B cell (primary cell): Measurements from ENCODE around the gene ZNF362. TPM values are rescaled to one million over a fixed set of nuclear protein-coding genes. Genes with fewer than 3 reads are reported as not detected.

ENCODE experiments used
- ATAC-seq: fragments of 200-7000 bp; cut with Tn5 transposase; one replicate; pipeline ENCODE4 v1.10.0; 2021; ENCODE audit warnings: low read depth, mild to moderate bottlenecking, moderate number of reproducible peaks, moderate library complexity
- CTCF ChIA-PET: fragments of 350-600 bp; sonication (Branson Sonifier 250); formaldehyde crosslinking; loops from one replicate; lab custom pipeline; 2021; ENCODE audit warnings: antibody characterized with exemption, inconsistent platforms; lab: Charles Lee
- POLR2A ChIA-PET: fragments of 350-600 bp; sonication (Branson Sonifier 250); formaldehyde crosslinking; loops from one replicate; lab custom pipeline; 2021; ENCODE audit warnings: antibody characterized with exemption; lab: Charles Lee
- DNase-seq: peaks from one replicate; pipeline ENCODE4 v3.0.0; 2013
- H2AFZ ChIP-seq: 2 replicates; pipeline ENCODE4 v1.6.1; 2012; ENCODE audit warnings: mild to moderate bottlenecking, low read depth, low read length; ENCODE audit not compliant: insufficient read depth, poor library complexity, severe bottlenecking
- H3K27ac ChIP-seq, 2 donors: 1 replicate in 1 of 2; 2 replicates in 1 of 2; pipeline ENCODE4 v1.5.1; 2012 to 2013; ENCODE audit warnings: low read length in 2 of 2, mild to moderate bottlenecking in 2 of 2, moderate library complexity in 1 of 2
- H3K27me3 ChIP-seq, 4 experiments: fragments of 200-600 bp in 1 of 4; sonication (generic) in 1 of 4; replicated peaks in 1 of 4; 1 replicate in 2 of 4; 2 replicates in 2 of 4; pipeline versions ENCODE4 v1.6.1 to v1.7.0; 2013 to 2016; ENCODE audit warnings: low read length in 3 of 4, mild to moderate bottlenecking in 2 of 4, mixed read lengths in 1 of 4, moderate library complexity in 1 of 4; ENCODE audit not compliant: insufficient read depth in 4 of 4, control insufficient read depth in 3 of 4; ENCODE audit errors: control extremely low read depth in 1 of 4
- H3K36me3 ChIP-seq, 2 experiments: replicated peaks in 1 of 2; 1 replicate in 1 of 2; 2 replicates in 1 of 2; pipeline versions ENCODE4 v1.6.1 to v1.7.1; 2013; ENCODE audit warnings: low read length in 1 of 2; ENCODE audit not compliant: insufficient read depth in 2 of 2, control insufficient read depth in 1 of 2; ENCODE audit errors: control extremely low read depth in 1 of 2, extremely low read depth in 1 of 2
- H3K4me1 ChIP-seq, 2 donors: fragments of 200-600 bp in 1 of 2; sonication (generic) in 1 of 2; 1 replicate in 1 of 2; 2 replicates in 1 of 2; pipeline versions ENCODE4 v1.5.1 to v1.6.1; 2013 to 2017; ENCODE audit warnings: low read length in 2 of 2; ENCODE audit not compliant: control insufficient read depth in 2 of 2, insufficient read depth in 2 of 2
- H3K4me2 ChIP-seq: replicated peaks from 2 replicates; pipeline ENCODE3; 2012; ENCODE audit warnings: mild to moderate bottlenecking, low read depth, low read length; ENCODE audit not compliant: poor library complexity, severe bottlenecking
- H3K4me3 ChIP-seq, 5 experiments: fragments of 200-600 bp in 1 of 5; sonication (generic) in 1 of 5; 1 replicate in 3 of 5; 2 replicates in 2 of 5; pipeline versions ENCODE4 v1.5.1 to v1.7.0; 2011 to 2016; ENCODE audit warnings: low read length in 4 of 5, mild to moderate bottlenecking in 4 of 5, low read depth in 2 of 5, control low read depth in 1 of 5, moderate library complexity in 1 of 5; ENCODE audit not compliant: insufficient read depth in 1 of 5; ENCODE audit errors: control extremely low read depth in 1 of 5, extremely low read depth in 1 of 5
- H3K79me2 ChIP-seq: fragments of 200-600 bp; sonication (generic); one replicate; pipeline ENCODE4 v1.6.0; 2016; ENCODE audit warnings: low read length; ENCODE audit not compliant: control insufficient read depth, insufficient read depth
- H3K9ac ChIP-seq: fragments of 200-600 bp; sonication (generic); 2 replicates; pipeline ENCODE4 v1.6.1; 2017; ENCODE audit warnings: mild to moderate bottlenecking, low read length, moderate library complexity
- H3K9me3 ChIP-seq, 3 donors: one replicate each; pipeline versions ENCODE4 v1.6.1 to v1.7.1; 2013; ENCODE audit warnings: low read length in 2 of 3; ENCODE audit not compliant: control insufficient read depth in 2 of 3, insufficient read depth in 1 of 3; ENCODE audit errors: control extremely low read depth in 1 of 3
- H4K20me1 ChIP-seq: 2 replicates; pipeline ENCODE4 v1.6.0; 2012; ENCODE audit warnings: mild to moderate bottlenecking, low read length; ENCODE audit not compliant: insufficient read depth, control insufficient read depth, poor library complexity, severe bottlenecking
- H3K27ac Mint-ChIP-seq: one replicate; pipeline ENCODE4 v1.8.0; 2021; ENCODE audit warnings: mixed read lengths
- H3K27me3 Mint-ChIP-seq: one replicate; pipeline ENCODE4 v1.8.0; 2021; ENCODE audit warnings: mixed read lengths
- H3K4me1 Mint-ChIP-seq: one replicate; pipeline ENCODE4 v1.8.0; 2021; ENCODE audit warnings: mixed read lengths
- H3K4me3 Mint-ChIP-seq: one replicate; pipeline ENCODE4 v1.8.0; 2021; ENCODE audit warnings: mixed read lengths
- H3K9me3 Mint-ChIP-seq: one replicate; pipeline ENCODE4 v1.8.0; 2022; ENCODE audit warnings: mixed read lengths; ENCODE audit not compliant: insufficient read depth
- EZH2 ChIP-seq: IDR thresholded peaks from 2 replicates; pipeline ENCODE4 v1.6.1; 2012; ENCODE audit warnings: borderline replicate concordance, low read depth, mild to moderate bottlenecking, moderate library complexity, low read length; ENCODE audit not compliant: insufficient read depth, poor library complexity, severe bottlenecking
- WGBS: methylation state at CpG from one replicate; pipeline ENCODE4 v1.1.5; 2013; ENCODE audit warnings: missing lambda C conversion rate; ENCODE audit not compliant: insufficient coverage; 5-methylcytosine and 5-hydroxymethylcytosine counted together
- intact Hi-C: fragments of 100-400 bp; cut with micrococcal nuclease; formaldehyde crosslinking; loops from one replicate; pipeline ENCODE4 v1.10.0; 2022
- polyA plus RNA-seq: library from polyadenylated mRNA; depleted of rRNA; stranded (reverse); fragments of >200 nt; gene quantifications from 2 replicates; pipeline ENCODE4 v1.2.3, GENCODE V29; 2012
- total RNA-seq, 2 donors: library from RNA; stranded (reverse); fragments of 120-200 nt in 1 of 2; gene quantifications; 1 replicate in 1 of 2; 2 replicates in 1 of 2; pipeline versions ENCODE4 v1.2.3 to v1.2.4, GENCODE V29; 2013 to 2022
- TF ChIP-seq, protein P1 (sequence below): fragments of 200-600 bp; IDR thresholded peaks from one replicate; pipeline ENCODE4 v1.8.0; 2022; ENCODE audit warnings: antibody characterized with exemption, mild to moderate bottlenecking

The ZNF362 gene
- total and polyA plus RNA-seq, 2 donors (not counting 1 experiment from before 2014, with no cell fraction given) = 14.0 to 20.4 TPM

- intact Hi-C loops = no loop called here
- CTCF ChIA-PET = no interaction called here
- no peak overlapping the region for H3K4me3 Mint-ChIP-seq
- no peak overlapping the region for H3K9ac ChIP-seq
- no CpG with 5 or more reads among the region's 3 CpGs for WGBS
- ATAC-seq (no peak), DNase-seq (no peak)
- H3K4me1 Mint-ChIP-seq = no peaks in the 10 kb centered on the region
- no peak overlapping the region for H2AFZ ChIP-seq
- H3K9me3 Mint-ChIP-seq = no peaks in the 10 kb centered on the region
- no peak overlapping the region for H3K27ac Mint-ChIP-seq
- no peaks in the 10 kb centered on the region for H3K36me3 ChIP-seq
- H3K9me3 ChIP-seq = no peaks in the 10 kb centered on the region
- H3K4me1 ChIP-seq = no peaks in the 10 kb centered on the region
- peaks cover 55% of the 10 kb centered on the region for H3K27me3 Mint-ChIP-seq
- no peaks in the 10 kb centered on the region for H4K20me1 ChIP-seq
- TF ChIP-seq, protein P1, sequence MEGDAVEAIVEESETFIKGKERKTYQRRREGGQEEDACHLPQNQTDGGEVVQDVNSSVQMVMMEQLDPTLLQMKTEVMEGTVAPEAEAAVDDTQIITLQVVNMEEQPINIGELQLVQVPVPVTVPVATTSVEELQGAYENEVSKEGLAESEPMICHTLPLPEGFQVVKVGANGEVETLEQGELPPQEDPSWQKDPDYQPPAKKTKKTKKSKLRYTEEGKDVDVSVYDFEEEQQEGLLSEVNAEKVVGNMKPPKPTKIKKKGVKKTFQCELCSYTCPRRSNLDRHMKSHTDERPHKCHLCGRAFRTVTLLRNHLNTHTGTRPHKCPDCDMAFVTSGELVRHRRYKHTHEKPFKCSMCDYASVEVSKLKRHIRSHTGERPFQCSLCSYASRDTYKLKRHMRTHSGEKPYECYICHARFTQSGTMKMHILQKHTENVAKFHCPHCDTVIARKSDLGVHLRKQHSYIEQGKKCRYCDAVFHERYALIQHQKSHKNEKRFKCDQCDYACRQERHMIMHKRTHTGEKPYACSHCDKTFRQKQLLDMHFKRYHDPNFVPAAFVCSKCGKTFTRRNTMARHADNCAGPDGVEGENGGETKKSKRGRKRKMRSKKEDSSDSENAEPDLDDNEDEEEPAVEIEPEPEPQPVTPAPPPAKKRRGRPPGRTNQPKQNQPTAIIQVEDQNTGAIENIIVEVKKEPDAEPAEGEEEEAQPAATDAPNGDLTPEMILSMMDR = no peak
- TF ChIP-seq EZH2 = no peak
- POLR2A ChIA-PET = no interaction called here
- no peak overlapping the region for H3K4me2 ChIP-seq
- no peak overlapping the region for H3K4me3 ChIP-seq
- H3K79me2 ChIP-seq = no peaks in the 10 kb centered on the region
- peaks cover 0 to 8% (median 2%) of the 10 kb centered on the region in 4 experiments for H3K27me3 ChIP-seq
- H3K27ac ChIP-seq = no peak overlapping the region
These were observed 44.3 kb upstream of the ZNF362 start for GRCh38 chr1:33211972-33212371.

DNA sequence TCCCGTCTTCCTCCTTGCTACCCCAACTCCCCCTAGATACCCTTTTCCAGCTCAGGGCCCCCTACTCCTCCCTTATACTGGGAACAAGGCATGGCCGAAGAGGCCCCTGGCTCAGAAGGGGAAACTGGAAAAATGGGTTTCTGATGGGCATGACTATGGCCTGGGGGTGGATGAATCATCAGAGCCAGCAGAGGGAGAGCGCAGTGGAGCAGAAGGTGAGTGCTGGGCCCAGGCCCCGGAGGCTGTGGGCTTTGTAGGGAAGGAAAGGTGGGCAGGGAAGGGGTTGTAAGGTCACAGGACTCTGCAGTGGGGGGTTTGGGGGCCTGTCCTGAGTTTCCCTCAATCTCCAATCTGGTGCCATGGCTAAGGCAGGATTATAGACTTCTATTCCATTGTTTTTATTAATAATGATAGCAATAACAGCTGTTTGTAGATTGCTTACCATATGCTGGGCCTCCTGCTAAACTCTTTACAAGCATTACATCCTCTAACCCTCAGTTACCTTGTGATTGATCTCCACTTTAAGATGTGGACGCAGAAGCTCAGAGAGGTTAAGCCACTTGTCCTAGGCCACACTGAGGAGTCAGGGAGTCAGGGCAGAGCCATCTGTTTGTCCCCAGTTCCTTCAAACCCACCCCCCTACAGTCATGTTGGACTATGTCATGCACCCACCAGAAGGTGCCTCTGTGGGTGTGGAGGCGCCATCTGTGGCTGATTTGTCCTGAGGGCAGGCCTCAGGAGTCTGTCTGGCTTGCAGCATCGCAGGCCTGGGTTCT is 36.2 kb upstream of the ZNF362 start:
- H3K4me2 ChIP-seq = no peak overlapping the region
- H3K4me3 Mint-ChIP-seq = no peak overlapping the region
- no peak overlapping the region for H3K27ac ChIP-seq
- H3K27ac Mint-ChIP-seq = no peak overlapping the region
- DNase-seq = no peak
- no peak overlapping the region for H3K9ac ChIP-seq
- peaks cover 0 to 3% (median 0%) of the 10 kb centered on the region in 4 experiments for H3K27me3 ChIP-seq
- H3K4me1 ChIP-seq = peaks cover 4 to 6% of the 10 kb centered on the region in 2 donors
- intact Hi-C loops = no loop called here
- H3K9me3 ChIP-seq = peaks cover 1 to 5% (median 5%) of the 10 kb centered on the region in 3 donors
- no peaks in the 10 kb centered on the region for H3K79me2 ChIP-seq
- no peak for ATAC-seq
- ChIA-PET CTCF (interaction anchor here (1.0 kb wide), 1 partner anchor 9 kb away, joined by 3 read pairs; no protein-coding TSS in a partner anchor), POLR2A (no interaction called here)
- H3K9me3 Mint-ChIP-seq = peaks cover 15% of the 10 kb centered on the region
- peaks cover 3% of the 10 kb centered on the region for H3K4me1 Mint-ChIP-seq
- H2AFZ ChIP-seq = no peak overlapping the region
- H3K36me3 ChIP-seq = no peaks in the 10 kb centered on the region
- H3K27me3 Mint-ChIP-seq = peaks cover 22% of the 10 kb centered on the region
- whole genome bisulfite sequencing = 95% methylated on average over 5 of the region's 7 CpGs
- H4K20me1 ChIP-seq = no peaks in the 10 kb centered on the region
- TF ChIP-seq, protein P1 = no peak
- TF ChIP-seq EZH2 = no peak
- no peak overlapping the region for H3K4me3 ChIP-seq
